ENCODE results near the gene MAL. TPM values are rescaled to one million over a fixed set of nuclear protein-coding genes. Genes with fewer than 3 reads are reported as not detected.

The MAL gene
- total and polyA plus RNA-seq, 2 of the 4 experiments (the other 2 are of a cell fraction) = not detected

GRCh38 chr2:95038635-95039298, 13.3 kb downstream of the MAL start:
- in situ Hi-C loops (cut with MboI; ENCODE audit: low sequenced_read_pairs) = no loop called here
- dilution Hi-C loops (cut with HindIII; ENCODE audit: low sequenced_read_pairs, unreplicated experiment) = no loop called here
- TF ChIP-seq MXI1 (IDR thresholded peaks at IDR 0.05; ENCODE audit: borderline replicate concordance, low read depth, low read length) = no peak
- TF ChIP-seq NFE2L2 (IDR thresholded peaks at IDR 0.05; ENCODE audit: low read depth, low read length) = no peak
- H4K5ac ChIP-seq (ENCODE audit: low read depth, low read length) = no peak overlapping the region
- H3K79me1 ChIP-seq (ENCODE audit: low read depth in 1 of 2, low read length in 2 of 2) = no peaks in the 10 kb centered on the region
- no peak overlapping the region for H3K4me3 ChIP-seq (ENCODE audit: insufficient read depth, low read depth, low read length)
- no peak overlapping the region for H3K23ac ChIP-seq (ENCODE audit: low read depth, low read length)
- no peaks in the 10 kb centered on the region for H3K9me3 ChIP-seq (ENCODE audit: control insufficient read depth, insufficient read depth, low read length)
- intact Hi-C loops (cut with micrococcal nuclease) = no loop called here
- POLR2A ChIA-PET (ENCODE audit: unreplicated experiment) = no interaction called here
- no peak overlapping the region for H3K56ac ChIP-seq (ENCODE audit: extremely low read depth, insufficient read depth, low read length)
- peaks cover 4% of the 10 kb centered on the region; the same call in 1 of the 2 replicates for H4K20me1 ChIP-seq (ENCODE audit: insufficient read depth, low read length)
- H3K4me2 ChIP-seq (ENCODE audit: low read depth, low read length) = no peak overlapping the region
- H4K8ac ChIP-seq (ENCODE audit: low read depth in 2 of 2, low read length in 2 of 2) = no peak overlapping the region
- H3K9ac ChIP-seq (ENCODE audit: low read depth, low read length) = no peak overlapping the region
- no peaks in the 10 kb centered on the region for H3K36me3 ChIP-seq (ENCODE audit: control insufficient read depth, insufficient read depth, low read length)
- peaks cover 13% of the 10 kb centered on the region for H3K4me1 ChIP-seq (ENCODE audit: control insufficient read depth, insufficient read depth, low read length)
- peaks cover 12% of the 10 kb centered on the region; the same call in 1 of the 2 replicates for H3K27me3 ChIP-seq (ENCODE audit: control insufficient read depth, insufficient read depth, low read length)
- H3K27ac ChIP-seq (ENCODE audit: insufficient read depth, low read length) = no peak overlapping the region
- no peak overlapping the region for H3K18ac ChIP-seq (ENCODE audit: low read depth, low read length)
- no peak overlapping the region for H2BK20ac ChIP-seq (ENCODE audit: low read depth, low read length)
- 0 out of 2 replicates have a peak, but pooled peaks cover 2% of the 10 kb centered on the region for H3K9me1 ChIP-seq (ENCODE audit: insufficient read depth, low read length)
- CTCF ChIA-PET = no interaction called here
- no peak overlapping the region for H2BK5ac ChIP-seq (ENCODE audit: low read depth, low read length, poor library complexity, severe bottlenecking)
- no peak overlapping the region for H2AFZ ChIP-seq (replicated peaks; ENCODE audit: low read length, poor library complexity)
- no peak overlapping the region for H2AK5ac ChIP-seq (ENCODE audit: low read depth, low read length)
- ATAC-seq (ENCODE audit: low read depth) (no peak), DNase-seq (no peak)
- H2BK15ac ChIP-seq (ENCODE audit: low read depth, low read length) = no peak overlapping the region
- H4K91ac ChIP-seq (ENCODE audit: insufficient read depth, low read depth, low read length) = no peak overlapping the region
- BruUV-seq (replicated peaks) = no TSS peak
- no peak overlapping the region for H3K4ac ChIP-seq (ENCODE audit: low read depth, low read length)
- no peak overlapping the region for H3K14ac ChIP-seq (replicated peaks; ENCODE audit: low read depth, low read length)
- no peak overlapping the region for H2AK9ac ChIP-seq (replicated peaks; ENCODE audit: low read depth, low read length, poor library complexity)
- WGBS, 2 experiments (ENCODE audit: extremely low coverage in 2 of 2, insufficient read length in 1 of 2) = 89% methylated on average over 2 of the region's 4 CpGs; no CpG with 5 or more reads in 1 of the 2 experiments
- no peak overlapping the region for H2BK120ac ChIP-seq (ENCODE audit: low read depth, low read length)

Measured in IMR-90 (cell line).